HepG2 (cell line): ENCODE measurements around the gene STK40. TPM values are rescaled to one million over a fixed set of nuclear protein-coding genes. Genes with fewer than 3 reads are reported as not detected.

Experiments used
- polyA plus RNA-seq, 8 experiments: library from polyadenylated mRNA; depleted of rRNA in 3 of 8; stranded (reverse) in 7 of 8; unstranded in 1 of 8; fragments of >200 nt; fragmentation: Illumina TruSeq in 4 of 8; extraction: Trizol in 4 of 8; gene quantifications; 2 replicates each; pipeline versions ENCODE4 v1.2.1 to v1.2.3, GENCODE V29; 2011 to 2016; ENCODE audit warnings: low read depth in 4 of 8, missing spikeins in 1 of 8, mixed read lengths in 1 of 8; ENCODE audit not compliant: insufficient read depth in 1 of 8
- small RNA-seq, 3 experiments: library from RNA; depleted of rRNA; stranded (forward); fragments of <200 nt; gene quantifications; one replicate each; pipeline ENCODE3, GENCODE V24; 2012; ENCODE audit warnings: low read depth in 2 of 3, low replicate concordance in 1 of 3; ENCODE audit not compliant: insufficient read length in 3 of 3, insufficient read depth in 2 of 3
- total RNA-seq, 5 experiments: library from RNA; depleted of rRNA; stranded (reverse); fragments of >200 nt; fragmentation: Illumina TruSeq; extraction: Trizol; gene quantifications; 2 replicates each; pipeline ENCODE4 v1.2.3, GENCODE V29; 2016; ENCODE audit warnings: low read depth in 1 of 5

STK40 gene
- total and polyA plus RNA-seq, 2 of the 13 experiments (the other 11 are each of a cell fraction or from before 2014, with no cell fraction given): 33.8 to 35.1 TPM

Small RNA genes lying within 50 kb of the gene (small RNA-seq; reads per million reads assigned to genes)
- 0 reads per million in 3 experiments for gene RNU4-27P
- 0 to 0.20 (median 0) reads per million in 3 experiments for gene SNORA63C

Other genes with a start within 250 kb of the STK40 start
- gene TRAPPC3, start 236.4 kb downstream of the STK40 start, total RNA-seq (2016; rRNA removed; fragmentation: Illumina TruSeq; extraction: Trizol): 62.4 and 66.7 TPM in 2 replicates
- gene TRAPPC3, start 236.4 kb downstream of the STK40 start, polyA plus RNA-seq (2011; rRNA removed): 48.0 and 53.7 TPM in 2 replicates
- gene MAP7D1, start 229.8 kb downstream of the STK40 start, total RNA-seq (2016; rRNA removed; fragmentation: Illumina TruSeq; extraction: Trizol): 5.5 and 7.2 TPM in 2 replicates
- 5.6 and 6.8 TPM in 2 replicates for gene MAP7D1, start 229.8 kb downstream of the STK40 start, polyA plus RNA-seq (2011; rRNA removed)
- 92.6 and 127 TPM in 2 replicates for gene THRAP3, start 161.5 kb downstream of the STK40 start, total RNA-seq (2016; rRNA removed; fragmentation: Illumina TruSeq; extraction: Trizol)
- 45.0 and 48.3 TPM in 2 replicates for gene THRAP3, start 161.5 kb downstream of the STK40 start, polyA plus RNA-seq (2011; rRNA removed)
- 1.4 and 5.1 TPM in 2 replicates for gene SH3D21, start 79.6 kb downstream of the STK40 start, total RNA-seq (2016; rRNA removed; fragmentation: Illumina TruSeq; extraction: Trizol)
- 8.6 and 8.7 TPM in 2 replicates for gene SH3D21, start 79.6 kb downstream of the STK40 start, polyA plus RNA-seq (2011; rRNA removed)
- 3.8 and 6.6 TPM in 2 replicates for gene EVA1B, start 62.3 kb downstream of the STK40 start, total RNA-seq (2016; rRNA removed; fragmentation: Illumina TruSeq; extraction: Trizol)
- gene EVA1B, start 62.3 kb downstream of the STK40 start, polyA plus RNA-seq (2011; rRNA removed): 3.9 and 5.8 TPM in 2 replicates
- 14.0 and 17.0 TPM in 2 replicates for gene LSM10, start 12.0 kb upstream of the STK40 start, total RNA-seq (2016; rRNA removed; fragmentation: Illumina TruSeq; extraction: Trizol)
- gene LSM10, start 12.0 kb upstream of the STK40 start, polyA plus RNA-seq (2011; rRNA removed): 52.0 and 61.6 TPM in 2 replicates
- gene OSCP1, start 64.5 kb upstream of the STK40 start, total RNA-seq (2016; rRNA removed; fragmentation: Illumina TruSeq; extraction: Trizol): 0.60 and 0.86 TPM in 2 replicates
- gene OSCP1, start 64.5 kb upstream of the STK40 start, polyA plus RNA-seq (2011; rRNA removed): 0.84 and 0.85 TPM in 2 replicates
- gene MRPS15, start 78.5 kb upstream of the STK40 start, total RNA-seq (2016; rRNA removed; fragmentation: Illumina TruSeq; extraction: Trizol): 113 and 137 TPM in 2 replicates
- 53.3 and 59.0 TPM in 2 replicates for gene MRPS15, start 78.5 kb upstream of the STK40 start, polyA plus RNA-seq (2011; rRNA removed)
- gene CSF3R, start 97.0 kb upstream of the STK40 start, total RNA-seq (2016; rRNA removed; fragmentation: Illumina TruSeq; extraction: Trizol): 3.5 and 11.9 TPM in 2 replicates
- 28.8 and 45.4 TPM in 2 replicates for gene CSF3R, start 97.0 kb upstream of the STK40 start, polyA plus RNA-seq (2011; rRNA removed)